GM10248 (cell line): ENCODE results near the gene RASGEF1C.

ENCODE experiments used
- CTCF ChIA-PET: fragments of 300-600 bp; sonication (Branson Sonifier 250); formaldehyde crosslinking; extraction: SDS; loops from one replicate; lab custom pipeline; 2021; ENCODE audit warnings: antibody characterized with exemption; lab: Yijun Ruan, JAX
- POLR2A ChIA-PET: fragments of 350-650 bp; sonication (Branson Sonifier 250); formaldehyde crosslinking; extraction: SDS; loops from one replicate; lab custom pipeline; 2020; ENCODE audit warnings: antibody characterized with exemption; lab: Yijun Ruan, JAX
- DNase-seq: peaks from one replicate; pipeline ENCODE4 v3.0.0; 2012; ENCODE audit errors: extremely low spot score
- CTCF ChIP-seq: IDR thresholded peaks from 2 replicates; pipeline ENCODE4 v1.5.1; 2012; ENCODE audit warnings: mild to moderate bottlenecking, low read depth; ENCODE audit errors: extremely low read depth, missing control alignments, control extremely low read depth

The RASGEF1C gene

GRCh38 chr5:180170810-180171567 is 38.0 kb downstream of the RASGEF1C start:
- POLR2A ChIA-PET, result no interaction called here
- CTCF ChIA-PET, result interaction anchor here (0.9 kb wide), 1 partner anchor 36 kb away, joined by 3 read pairs; no protein-coding TSS in a partner anchor
- no peak for TF ChIP-seq CTCF
- DNase-seq, result peak; percentile 12

- CTCF ChIA-PET, result no interaction called here
- peak; percentile 12 for DNase-seq
- no peak for TF ChIP-seq CTCF
- POLR2A ChIA-PET, result no interaction called here
These were observed 38.8 kb downstream of the RASGEF1C start for GRCh38 chr5:180170106-180170809.

GRCh38 chr5:180169248-180170105 is 39.5 kb downstream of the RASGEF1C start:
- ChIA-PET CTCF (no interaction called here), POLR2A (no interaction called here)
- DNase-seq, result peak; percentile 7
- no peak for TF ChIP-seq CTCF

GRCh38 chr5:180168758-180169157 is 40.3 kb downstream of the RASGEF1C start:
- CTCF ChIA-PET, result no interaction called here
- no peak for TF ChIP-seq CTCF
- no peak for DNase-seq
- POLR2A ChIA-PET, result no interaction called here

- DNase-seq, result no peak
- ChIA-PET CTCF (no interaction called here), POLR2A (no interaction called here)
- no peak for TF ChIP-seq CTCF
These were observed 42.8 kb downstream of the RASGEF1C start for GRCh38 chr5:180166176-180166575.

GRCh38 chr5:180162304-180162661 is 46.7 kb downstream of the RASGEF1C start:
- no peak for TF ChIP-seq CTCF
- POLR2A ChIA-PET, result no interaction called here

More at GRCh38 chr5:180162304-180162661, 46.7 kb downstream of the RASGEF1C start:
- CTCF ChIA-PET, result interaction anchor here (0.9 to 1.1 kb wide), 2 partner anchors 71 to 154 kb away, joined by 3 read pairs; no protein-coding TSS in a partner anchor
- DNase-seq, result no peak
